ENCODE measurements around the gene PLPP2. TPM values are rescaled to one million over a fixed set of nuclear protein-coding genes. Genes with fewer than 3 reads are reported as not detected.

PLPP2 gene
- total and polyA plus RNA-seq, 11 donors: 0.09 to 4.1 (median 0.99) TPM

GRCh38 chr19:330503-330902 lies 39.3 kb upstream of the PLPP2 start:
- TF ChIP-seq CTCF (IDR thresholded peaks at IDR 0.05) (no peak), POLR2A (IDR thresholded peaks at IDR 0.05) (no peak)
- DNase-seq (no peak), ATAC-seq (no peak)
- H3K27me3 ChIP-seq: no peaks in the 10 kb centered on the region
- intact Hi-C loops (cut with DNase I): no loop called here
- peaks cover 0 to 4% (median 0%) of the 10 kb centered on the region in 12 donors for H3K4me1 ChIP-seq
- peaks cover 0 to 24% (median 5%) of the 10 kb centered on the region in 12 donors for H3K9me3 ChIP-seq
- H3K36me3 ChIP-seq: peaks cover 0 to 84% (median 79%) of the 10 kb centered on the region in 9 donors
- H3K27ac ChIP-seq: no peak overlapping the region
- 97 to 98% (median 97%) methylated on average over 8 of the region's 8 CpGs for WGBS, 4 donors
- no peak overlapping the region for H3K4me3 ChIP-seq

GRCh38 chr19:329876-330275 lies 38.7 kb upstream of the PLPP2 start:
- intact Hi-C loops (cut with DNase I): no loop called here
- 95 to 97% (median 96%) methylated on average over 7 of the region's 7 CpGs for WGBS, 4 donors
- Histone ChIP-seq H3K36me3 (peaks cover 0 to 85% (median 80%) of the 10 kb centered on the region in 9 donors), H3K9me3 (peaks cover 0 to 24% (median 5%) of the 10 kb centered on the region in 12 donors), H3K27ac (no peak overlapping the region), H3K27me3 (no peaks in the 10 kb centered on the region), H3K4me1 (peaks cover 0 to 4% (median 0%) of the 10 kb centered on the region in 12 donors), H3K4me3 (no peak overlapping the region)
- ATAC-seq (no peak), DNase-seq (peak in 1 of 5 donors; percentile 4)
- TF ChIP-seq CTCF (IDR thresholded peaks at IDR 0.05) (no peak), POLR2A (IDR thresholded peaks at IDR 0.05) (no peak)

GRCh38 chr19:328025-328505 lies 36.9 kb upstream of the PLPP2 start:
- Histone ChIP-seq H3K27me3 (no peaks in the 10 kb centered on the region), H3K36me3 (peaks cover 0 to 79% (median 75%) of the 10 kb centered on the region in 9 donors), H3K4me1 (peaks cover 0 to 4% (median 0%) of the 10 kb centered on the region in 12 donors), H3K9me3 (peaks cover 0 to 24% (median 5%) of the 10 kb centered on the region in 12 donors), H3K27ac (no peak overlapping the region), H3K4me3 (no peak overlapping the region)
- TF ChIP-seq POLR2A (IDR thresholded peaks at IDR 0.05) (no peak), CTCF (IDR thresholded peaks at IDR 0.05) (no peak)
- 88 to 99% (median 96%) methylated on average over 4 of the region's 4 CpGs for WGBS, 4 donors
- intact Hi-C loops (cut with DNase I): no loop called here
- DNase-seq (no peak), ATAC-seq (no peak)

GRCh38 chr19:327291-328024 lies 36.3 kb upstream of the PLPP2 start:
- 94 to 98% (median 97%) methylated on average over 15 to 17 of the region's 17 CpGs for WGBS, 4 donors
- ATAC-seq: peak in 2 of 4 donors; percentile 18 to 23
- Histone ChIP-seq H3K27me3 (no peaks in the 10 kb centered on the region), H3K4me3 (no peak overlapping the region), H3K9me3 (peaks cover 0 to 24% (median 5%) of the 10 kb centered on the region in 12 donors), H3K4me1 (peaks cover 0 to 4% (median 0%) of the 10 kb centered on the region in 12 donors), H3K36me3 (peaks cover 0 to 85% (median 77%) of the 10 kb centered on the region in 9 donors), H3K27ac (no peak overlapping the region)
- intact Hi-C loops (cut with DNase I): no loop called here
- no peak for TF ChIP-seq POLR2A (IDR thresholded peaks at IDR 0.05)
- TF ChIP-seq CTCF (IDR thresholded peaks at IDR 0.05): no peak
- DNase-seq: peak in 1 of 5 donors; percentile 8

Data from heart left ventricle (tissue), 16 donors.